Astrocyte of the spinal cord (primary cell): ENCODE results near the gene AUTS2.

Experiments
- DNase-seq: peaks from one replicate; pipeline ENCODE4 v3.0.0; 2011; ENCODE audit warnings: low read depth, low spot score
- H3K4me3 ChIP-seq: 2 replicates; pipeline ENCODE4 v1.5.1; 2011; ENCODE audit warnings: low read depth, mild to moderate bottlenecking, low read length, moderate library complexity
- in situ Hi-C: cut with HindIII; loops from 2 replicates; pipeline ENCODE4 v1.10.0; 2017; ENCODE audit warnings: low sequenced_read_pairs
- TF ChIP-seq, protein P1 (sequence below): IDR thresholded peaks from 2 replicates; pipeline ENCODE4 v1.5.1; 2012; ENCODE audit warnings: low read depth, mild to moderate bottlenecking, low read length, inconsistent platforms

Gene AUTS2

GRCh38 chr7:70392877-70393435 is 794.7 kb downstream of the AUTS2 start:
- TF ChIP-seq, protein P1, sequence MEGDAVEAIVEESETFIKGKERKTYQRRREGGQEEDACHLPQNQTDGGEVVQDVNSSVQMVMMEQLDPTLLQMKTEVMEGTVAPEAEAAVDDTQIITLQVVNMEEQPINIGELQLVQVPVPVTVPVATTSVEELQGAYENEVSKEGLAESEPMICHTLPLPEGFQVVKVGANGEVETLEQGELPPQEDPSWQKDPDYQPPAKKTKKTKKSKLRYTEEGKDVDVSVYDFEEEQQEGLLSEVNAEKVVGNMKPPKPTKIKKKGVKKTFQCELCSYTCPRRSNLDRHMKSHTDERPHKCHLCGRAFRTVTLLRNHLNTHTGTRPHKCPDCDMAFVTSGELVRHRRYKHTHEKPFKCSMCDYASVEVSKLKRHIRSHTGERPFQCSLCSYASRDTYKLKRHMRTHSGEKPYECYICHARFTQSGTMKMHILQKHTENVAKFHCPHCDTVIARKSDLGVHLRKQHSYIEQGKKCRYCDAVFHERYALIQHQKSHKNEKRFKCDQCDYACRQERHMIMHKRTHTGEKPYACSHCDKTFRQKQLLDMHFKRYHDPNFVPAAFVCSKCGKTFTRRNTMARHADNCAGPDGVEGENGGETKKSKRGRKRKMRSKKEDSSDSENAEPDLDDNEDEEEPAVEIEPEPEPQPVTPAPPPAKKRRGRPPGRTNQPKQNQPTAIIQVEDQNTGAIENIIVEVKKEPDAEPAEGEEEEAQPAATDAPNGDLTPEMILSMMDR: no peak
- in situ Hi-C loops: no loop called here
- DNase-seq: no peak
- no peak overlapping the region for H3K4me3 ChIP-seq

GRCh38 chr7:70393956-70394355 is 795.7 kb downstream of the AUTS2 start:
- no peak for DNase-seq
- in situ Hi-C loops: no loop called here
- no peak overlapping the region for H3K4me3 ChIP-seq
- TF ChIP-seq, protein P1: no peak

- no peak for DNase-seq
- in situ Hi-C loops: no loop called here
- TF ChIP-seq, protein P1: no peak
- no peak overlapping the region for H3K4me3 ChIP-seq
These were observed 802.6 kb downstream of the AUTS2 start for GRCh38 chr7:70400829-70401380.

DNA sequence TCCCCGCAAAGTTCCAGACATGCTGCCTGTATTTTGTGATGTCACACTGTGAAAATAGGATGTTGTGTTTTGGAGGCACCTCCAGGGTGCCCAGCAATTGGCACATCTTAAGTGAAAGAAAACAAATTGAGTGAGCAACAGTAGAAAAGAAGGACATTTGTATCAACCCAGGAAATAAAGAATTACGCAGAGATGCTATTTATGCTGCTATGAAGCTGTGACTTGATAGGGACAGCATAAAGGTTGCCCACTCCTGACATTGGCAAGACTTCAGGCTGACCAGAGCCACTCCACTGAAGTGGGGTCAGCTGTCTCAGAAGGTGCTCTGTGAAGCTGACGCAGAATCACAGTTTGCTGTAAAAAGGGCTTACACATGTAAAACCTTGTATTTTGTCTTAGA is 803.8 kb downstream of the AUTS2 start:
- TF ChIP-seq, protein P1: no peak
- H3K4me3 ChIP-seq: no peak overlapping the region
- in situ Hi-C loops: no loop called here
- no peak for DNase-seq

DNA sequence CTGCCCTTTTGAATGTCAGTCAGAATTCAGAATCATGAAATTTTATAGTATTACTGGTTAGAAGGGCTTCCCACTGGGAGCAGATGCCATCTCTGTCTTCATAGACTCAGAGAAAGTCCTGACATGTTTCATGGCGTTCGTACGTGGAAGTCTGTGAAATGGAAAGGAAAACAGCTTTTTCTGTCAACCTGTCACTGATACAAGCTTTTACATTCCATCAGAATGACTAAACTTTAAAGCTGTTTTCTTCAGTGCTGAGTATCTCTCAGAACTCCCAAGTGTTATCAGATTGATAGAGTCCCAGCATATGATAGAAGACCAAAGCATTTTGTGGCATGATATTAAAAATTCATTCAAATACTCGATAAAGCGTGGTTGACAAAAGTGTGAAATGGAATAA is 807.0 kb downstream of the AUTS2 start:
- TF ChIP-seq, protein P1: no peak
- H3K4me3 ChIP-seq: no peak overlapping the region
- no peak for DNase-seq
- in situ Hi-C loops: no loop called here

- in situ Hi-C loops: no loop called here
- TF ChIP-seq, protein P1: no peak
- DNase-seq: no peak
- H3K4me3 ChIP-seq: no peak overlapping the region
These were observed 808.1 kb downstream of the AUTS2 start for GRCh38 chr7:70406186-70406949.
